T-helper 9 cell (primary cell): ENCODE data around the gene RPGR.

Source experiments
- DNase-seq: peaks from one replicate; pipeline ENCODE4 v3.0.0-alpha.2; 2020

RPGR gene

GRCh38 chrX:38326086-38326485, 1.2 kb downstream of the RPGR start:
- no peak for DNase-seq

- DNase-seq, result no peak
These were observed 6.5 kb downstream of the RPGR start for GRCh38 chrX:38320819-38321218.

- no peak for DNase-seq
These were observed 8.7 kb downstream of the RPGR start for GRCh38 chrX:38318606-38319005.

- DNase-seq, result no peak
These were observed 9.1 kb downstream of the RPGR start for GRCh38 chrX:38318196-38318595.

- DNase-seq, result no peak
These were observed 12.1 kb downstream of the RPGR start for GRCh38 chrX:38315186-38315585.

GRCh38 chrX:38313190-38313589, 14.1 kb downstream of the RPGR start:
- DNase-seq, result no peak

GRCh38 chrX:38312436-38312835, 14.9 kb downstream of the RPGR start:
- DNase-seq, result no peak

GRCh38 chrX:38311743-38312142, 15.6 kb downstream of the RPGR start:
- no peak for DNase-seq

- DNase-seq, result no peak
These were observed 21.3 kb downstream of the RPGR start for GRCh38 chrX:38305971-38306370.

- no peak for DNase-seq
These were observed 23.3 kb downstream of the RPGR start for GRCh38 chrX:38304010-38304409.

- DNase-seq, result no peak
These were observed 33.6 kb downstream of the RPGR start for GRCh38 chrX:38293741-38294140.

- no peak for DNase-seq
These were observed 39.6 kb downstream of the RPGR start for GRCh38 chrX:38287674-38288073.

GRCh38 chrX:38285649-38286048, 41.7 kb downstream of the RPGR start:
- no peak for DNase-seq

- DNase-seq, result no peak
These were observed 45.3 kb downstream of the RPGR start for GRCh38 chrX:38282049-38282448.

GRCh38 chrX:38279188-38279587, 48.1 kb downstream of the RPGR start:
- DNase-seq, result no peak

- no peak for DNase-seq
These were observed 48.6 kb downstream of the RPGR start for GRCh38 chrX:38278682-38279081.

GRCh38 chrX:38277802-38278201, 49.5 kb downstream of the RPGR start:
- no peak for DNase-seq

- DNase-seq, result no peak
These were observed 50.2 kb downstream of the RPGR start for GRCh38 chrX:38277136-38277535.

- no peak for DNase-seq
These were observed 51.2 kb downstream of the RPGR start for GRCh38 chrX:38276089-38276488.

- no peak for DNase-seq
These were observed 51.7 kb downstream of the RPGR start for GRCh38 chrX:38275615-38276014.

- DNase-seq, result no peak
These were observed 53.9 kb downstream of the RPGR start for GRCh38 chrX:38273453-38273852.

- DNase-seq, result no peak
These were observed 56.1 kb downstream of the RPGR start for GRCh38 chrX:38271154-38271716.

- DNase-seq, result no peak
These were observed 59.3 kb downstream of the RPGR start for GRCh38 chrX:38268011-38268410.

- no peak for DNase-seq
These were observed 64.3 kb downstream of the RPGR start for GRCh38 chrX:38262715-38263620.

GRCh38 chrX:38260231-38260630, 67.1 kb downstream of the RPGR start:
- no peak for DNase-seq
